ENCODE measurements around the gene IL22. TPM values are rescaled to one million over a fixed set of nuclear protein-coding genes. Genes with fewer than 3 reads are reported as not detected.
A peak's percentile ranks its signal among the peaks of the same experiment; 100 is the strongest.

The IL22 gene
- total and polyA plus RNA-seq, 5 donors from 2014 or later, result not detected

DNA sequence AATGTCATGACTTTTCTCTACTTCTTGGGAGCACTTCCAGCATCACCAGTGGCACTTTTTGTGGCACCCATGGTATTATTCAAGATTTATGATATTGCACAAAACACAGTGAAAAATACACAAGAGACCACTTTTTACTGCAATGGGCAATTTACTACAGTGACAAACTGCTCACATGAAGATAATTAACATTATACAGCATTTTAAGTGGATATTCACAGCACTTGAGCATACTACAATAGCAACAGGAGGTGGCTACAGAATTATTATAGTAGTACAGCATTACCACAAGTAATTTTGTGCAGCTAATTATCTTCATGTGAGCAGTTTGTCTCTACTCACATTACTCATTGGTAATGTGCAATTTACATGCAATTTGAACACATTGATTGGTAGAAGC, 46.1 kb downstream of the IL22 start:
- H3K27ac ChIP-seq (ENCODE audit: insufficient read depth, low read length, poor library complexity, severe bottlenecking), result no peak overlapping the region
- Mint-ChIP-seq H3K36me3 (no peaks in the 10 kb centered on the region), H3K27me3 (peaks cover 37% of the 10 kb centered on the region), H3K27ac (no peak overlapping the region), H3K4me1 (peaks cover 16 to 27% (median 18%) of the 10 kb centered on the region in 4 donors), H3K4me3 (no peak overlapping the region), H3K9me3 (no peaks in the 10 kb centered on the region)
- no peak for ATAC-seq (ENCODE audit: low read depth in 2 of 2)
- H3K4me1 ChIP-seq (ENCODE audit: control insufficient read depth, insufficient read depth, low read length, poor library complexity, severe bottlenecking), result peaks cover 12% of the 10 kb centered on the region
- no peaks in the 10 kb centered on the region for H3K9me3 ChIP-seq (ENCODE audit: control insufficient read depth in 2 of 2, low read length in 2 of 2)
- no peak for DNase-seq
- no peaks in the 10 kb centered on the region for H3K36me3 ChIP-seq (ENCODE audit: control insufficient read depth, insufficient read depth, low read length)
- H3K4me3 ChIP-seq (ENCODE audit: low read depth, low read length), result no peak overlapping the region
- peaks cover 16% of the 10 kb centered on the region for H3K27me3 ChIP-seq (ENCODE audit: control insufficient read depth, insufficient read depth, low read length)

DNA sequence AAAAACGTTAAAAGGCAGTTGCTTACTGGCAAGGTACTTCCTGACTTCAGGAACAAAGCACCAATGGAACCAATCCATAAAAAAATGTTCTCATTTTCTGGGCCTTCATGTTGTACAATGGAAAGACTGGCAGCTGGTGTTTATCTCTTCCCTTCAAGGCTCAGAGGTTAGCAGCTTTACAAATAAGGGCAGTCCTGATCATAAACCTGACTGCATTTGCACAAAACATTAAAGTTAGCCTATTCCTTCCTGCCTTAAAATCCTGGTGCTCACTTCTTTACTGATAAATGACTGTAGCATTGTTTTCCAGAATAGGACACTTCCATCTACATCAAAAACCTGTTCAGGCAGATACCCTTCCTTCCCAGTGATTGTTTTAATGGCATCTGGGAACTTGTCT, 47.0 kb downstream of the IL22 start:
- Histone ChIP-seq H3K27me3 (ENCODE audit: control insufficient read depth, insufficient read depth, low read length) (peaks cover 15% of the 10 kb centered on the region), H3K4me3 (ENCODE audit: low read depth, low read length) (no peak overlapping the region), H3K36me3 (ENCODE audit: control insufficient read depth, insufficient read depth, low read length) (no peaks in the 10 kb centered on the region), H3K4me1 (ENCODE audit: control insufficient read depth, insufficient read depth, low read length, poor library complexity, severe bottlenecking) (peaks cover 12% of the 10 kb centered on the region), H3K27ac (ENCODE audit: insufficient read depth, low read length, poor library complexity, severe bottlenecking) (no peak overlapping the region), H3K9me3 (ENCODE audit: control insufficient read depth in 2 of 2, low read length in 2 of 2) (no peaks in the 10 kb centered on the region)
- no peak overlapping the region for H3K4me3 Mint-ChIP-seq
- peaks cover 14 to 23% (median 16%) of the 10 kb centered on the region in 4 donors for H3K4me1 Mint-ChIP-seq
- H3K36me3 Mint-ChIP-seq, result no peaks in the 10 kb centered on the region
- ATAC-seq (ENCODE audit: low read depth in 2 of 2), result no peak
- H3K9me3 Mint-ChIP-seq, result no peaks in the 10 kb centered on the region
- H3K27ac Mint-ChIP-seq, result no peak overlapping the region
- no peak for DNase-seq
- peaks cover 32% of the 10 kb centered on the region for H3K27me3 Mint-ChIP-seq

DNA sequence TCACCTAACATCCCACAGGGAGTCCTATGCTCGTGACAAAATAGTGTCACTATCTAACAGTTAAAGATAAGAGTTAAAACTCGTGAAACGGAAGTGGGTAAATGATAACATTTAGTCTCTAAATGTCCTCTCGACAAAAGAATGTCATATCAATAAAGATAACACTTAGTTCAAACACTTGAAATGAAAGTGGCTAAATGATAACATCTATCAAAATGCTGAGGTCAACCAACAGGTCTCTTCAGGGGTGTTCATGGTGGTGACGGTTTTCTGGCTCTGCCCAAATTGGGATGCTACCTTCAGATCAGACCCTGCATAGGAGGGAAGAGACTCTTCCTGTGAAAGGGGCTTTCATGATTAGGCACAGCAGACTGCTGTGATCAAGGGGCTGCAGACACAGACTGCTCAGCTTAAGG, 49.9 kb downstream of the IL22 start:
- Histone ChIP-seq H3K27ac (ENCODE audit: insufficient read depth, low read length, poor library complexity, severe bottlenecking) (peak overlapping the region; percentile 36), H3K9me3 (ENCODE audit: control insufficient read depth in 2 of 2, low read length in 2 of 2) (no peaks in the 10 kb centered on the region), H3K4me1 (ENCODE audit: control insufficient read depth, insufficient read depth, low read length, poor library complexity, severe bottlenecking) (peaks cover 12% of the 10 kb centered on the region), H3K4me3 (ENCODE audit: low read depth, low read length) (peak overlapping the region; percentile 16), H3K27me3 (ENCODE audit: control insufficient read depth, insufficient read depth, low read length) (peaks cover 15% of the 10 kb centered on the region), H3K36me3 (ENCODE audit: control insufficient read depth, insufficient read depth, low read length) (no peaks in the 10 kb centered on the region)
- peak overlapping the region; percentile 41 to 50 (median 47) for H3K27ac Mint-ChIP-seq
- H3K36me3 Mint-ChIP-seq, result no peaks in the 10 kb centered on the region
- DNase-seq (peak in 2 of 3 donors; percentile 23 to 53), ATAC-seq (ENCODE audit: low read depth in 2 of 2) (peak; percentile 28 to 62)
- peaks cover 8 to 24% (median 15%) of the 10 kb centered on the region in 4 donors for H3K4me1 Mint-ChIP-seq
- no peaks in the 10 kb centered on the region for H3K9me3 Mint-ChIP-seq
- peaks cover 23% of the 10 kb centered on the region for H3K27me3 Mint-ChIP-seq
- peak overlapping the region in 1 of 4 donors; percentile 47 for H3K4me3 Mint-ChIP-seq

DNA sequence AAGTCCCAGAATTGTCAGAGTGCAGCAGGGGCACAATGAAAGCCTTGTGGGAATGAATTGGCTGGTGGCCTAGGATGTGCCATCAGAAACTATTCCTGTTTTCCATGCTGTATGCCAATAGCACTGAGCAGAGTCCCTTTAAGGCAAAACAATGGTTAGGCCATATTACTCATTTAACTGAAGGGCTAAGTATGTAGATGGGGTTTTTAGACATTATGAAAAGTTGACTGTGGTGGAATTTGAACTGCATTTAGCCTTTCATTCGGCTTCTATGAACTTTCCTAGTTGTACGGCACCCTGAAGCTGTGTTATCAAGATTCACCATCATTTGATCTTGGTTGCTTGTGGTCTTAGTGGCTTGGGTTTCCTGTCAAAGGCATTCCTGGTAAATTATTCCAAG, 52.5 kb downstream of the IL22 start:
- peaks cover 8 to 24% (median 13%) of the 10 kb centered on the region in 4 donors for H3K4me1 Mint-ChIP-seq
- no peak overlapping the region for H3K27ac Mint-ChIP-seq

DNA sequence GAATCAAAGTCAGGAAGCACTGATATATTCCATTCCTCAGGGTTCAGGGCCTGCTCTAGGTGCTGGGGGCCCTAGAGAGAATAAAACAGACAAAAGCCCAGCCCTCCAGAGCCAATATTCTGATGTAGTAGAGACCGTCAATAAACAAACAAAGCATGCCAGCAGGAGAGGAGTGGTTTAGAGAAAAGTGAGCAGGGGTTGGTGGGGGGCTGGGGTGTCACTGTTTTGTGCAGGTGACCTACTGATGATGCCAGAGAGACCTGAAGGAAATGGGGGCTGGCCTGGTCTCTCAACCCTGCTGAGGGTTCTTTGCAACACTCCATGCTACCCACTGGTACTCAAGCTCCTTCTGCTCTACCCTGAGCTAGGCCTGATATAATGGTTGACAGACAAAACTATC, 54.3 kb downstream of the IL22 start:
- peaks cover 12% of the 10 kb centered on the region for H3K4me1 ChIP-seq (ENCODE audit: control insufficient read depth, insufficient read depth, low read length, poor library complexity, severe bottlenecking)
- ATAC-seq (ENCODE audit: low read depth in 2 of 2), result no peak
- peaks cover 2% of the 10 kb centered on the region for H3K27me3 ChIP-seq (ENCODE audit: control insufficient read depth, insufficient read depth, low read length)
- Mint-ChIP-seq H3K27ac (no peak overlapping the region), H3K36me3 (no peaks in the 10 kb centered on the region), H3K4me3 (no peak overlapping the region), H3K4me1 (peaks cover 8 to 24% (median 13%) of the 10 kb centered on the region in 4 donors), H3K9me3 (peaks cover 0 to 3% (median 0%) of the 10 kb centered on the region in 7 donors), H3K27me3 (peaks cover 4% of the 10 kb centered on the region)
- no peak for DNase-seq
- H3K27ac ChIP-seq (ENCODE audit: insufficient read depth, low read length, poor library complexity, severe bottlenecking), result no peak overlapping the region
- H3K9me3 ChIP-seq (ENCODE audit: control insufficient read depth in 2 of 2, low read length in 2 of 2), result no peaks in the 10 kb centered on the region
- H3K36me3 ChIP-seq (ENCODE audit: control insufficient read depth, insufficient read depth, low read length), result no peaks in the 10 kb centered on the region
- H3K4me3 ChIP-seq (ENCODE audit: low read depth, low read length), result no peak overlapping the region

More for the DNA sequence above, 52.5 kb downstream of the IL22 start:
- no peak for DNase-seq
- Mint-ChIP-seq H3K9me3 (no peaks in the 10 kb centered on the region), H3K4me3 (no peak overlapping the region), H3K36me3 (no peaks in the 10 kb centered on the region), H3K27me3 (peaks cover 8% of the 10 kb centered on the region)
- Histone ChIP-seq H3K27ac (ENCODE audit: insufficient read depth, low read length, poor library complexity, severe bottlenecking) (no peak overlapping the region), H3K4me3 (ENCODE audit: low read depth, low read length) (no peak overlapping the region), H3K36me3 (ENCODE audit: control insufficient read depth, insufficient read depth, low read length) (no peaks in the 10 kb centered on the region), H3K27me3 (ENCODE audit: control insufficient read depth, insufficient read depth, low read length) (peaks cover 3% of the 10 kb centered on the region), H3K4me1 (ENCODE audit: control insufficient read depth, insufficient read depth, low read length, poor library complexity, severe bottlenecking) (peaks cover 12% of the 10 kb centered on the region), H3K9me3 (ENCODE audit: control insufficient read depth in 2 of 2, low read length in 2 of 2) (no peaks in the 10 kb centered on the region)
- ATAC-seq (ENCODE audit: low read depth in 2 of 2), result no peak

DNA sequence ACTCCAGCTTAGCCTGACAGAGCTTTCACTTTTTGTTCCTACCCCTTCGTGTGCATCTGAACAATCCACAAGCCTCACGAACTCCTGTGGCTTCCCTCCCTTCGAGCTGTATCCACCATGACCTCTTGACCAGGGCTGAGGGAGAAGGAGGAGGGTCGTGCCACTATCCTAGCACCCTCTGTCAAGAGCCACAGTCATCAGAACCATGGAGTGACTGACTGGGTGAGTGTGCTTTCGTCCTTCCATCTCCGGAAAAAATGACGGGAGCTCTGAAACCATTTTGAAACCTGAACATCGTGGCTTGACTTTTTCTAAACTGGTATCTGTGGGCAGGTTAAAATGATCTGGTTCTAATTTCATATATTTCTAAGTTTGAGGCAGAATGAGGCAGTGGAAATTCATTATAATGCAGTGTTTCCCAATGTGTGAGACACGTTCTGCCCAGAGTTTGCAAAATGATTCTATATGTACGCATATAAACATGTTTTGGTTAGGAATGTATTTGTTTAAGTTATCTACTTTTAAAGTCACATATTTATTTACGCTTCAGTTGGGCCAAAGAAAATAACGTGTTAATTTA, 54.8 kb downstream of the IL22 start:
- no peaks in the 10 kb centered on the region for H3K36me3 ChIP-seq (ENCODE audit: control insufficient read depth, insufficient read depth, low read length)
- peaks cover 10% of the 10 kb centered on the region for H3K4me1 ChIP-seq (ENCODE audit: control insufficient read depth, insufficient read depth, low read length, poor library complexity, severe bottlenecking)
- DNase-seq (no peak), ATAC-seq (ENCODE audit: low read depth in 2 of 2) (no peak)
- H3K27me3 ChIP-seq (ENCODE audit: control insufficient read depth, insufficient read depth, low read length), result peaks cover 2% of the 10 kb centered on the region
- no peaks in the 10 kb centered on the region for H3K9me3 ChIP-seq (ENCODE audit: control insufficient read depth in 2 of 2, low read length in 2 of 2)
- H3K4me3 Mint-ChIP-seq, result peak overlapping the region in 1 of 4 donors; percentile 39
- peaks cover 7 to 22% (median 11%) of the 10 kb centered on the region in 4 donors for H3K4me1 Mint-ChIP-seq
- no peaks in the 10 kb centered on the region for H3K36me3 Mint-ChIP-seq
- no peak overlapping the region for H3K27ac Mint-ChIP-seq
- peaks cover 4% of the 10 kb centered on the region for H3K27me3 Mint-ChIP-seq
- H3K27ac ChIP-seq (ENCODE audit: insufficient read depth, low read length, poor library complexity, severe bottlenecking), result no peak overlapping the region
- H3K4me3 ChIP-seq (ENCODE audit: low read depth, low read length), result no peak overlapping the region
- H3K9me3 Mint-ChIP-seq, result peaks cover 0 to 3% (median 0%) of the 10 kb centered on the region in 7 donors

Other genes starting within 250 kb of the IL22 start
- 15.0 TPM for gene IFNG, start 93.9 kb downstream of the IL22 start, total RNA-seq
- 1 to 10 TPM in 1 of 4 donors, under 1 TPM in 3; 0.83 to 3.2 (median 0.89) TPM for gene IFNG, start 93.9 kb downstream of the IL22 start, polyA plus RNA-seq
- not detected for gene IL26, start 27.8 kb downstream of the IL22 start, total RNA-seq
- gene IL26, start 27.8 kb downstream of the IL22 start, polyA plus RNA-seq, result under 1 TPM in 2 of 4 donors, not detected in 2; 0.17 to 0.71 TPM
- gene MDM1, start 78.8 kb upstream of the IL22 start, total RNA-seq, result 21.2 TPM
- gene MDM1, start 78.8 kb upstream of the IL22 start, polyA plus RNA-seq, result 10 to 100 TPM; 13.4 to 21.1 (median 15.5) TPM